SK-N-SH treated with all-trans-retinoic acid at 6 μM for 48 hours (cell line): ENCODE data around the gene SLC6A3.

Source experiments
- ARNTL ChIP-seq: fragments of 450-650 bp; formaldehyde crosslinking; IDR thresholded peaks from 2 replicates; pipeline ENCODE4 v1.5.0; 2020; ENCODE audit warnings: low read depth, mild to moderate bottlenecking, moderate library complexity, borderline replicate concordance
- CSDC2 ChIP-seq: fragments of 250-450 bp; sonication (Bioruptor Pico); IDR thresholded peaks from 2 replicates; pipeline ENCODE4 v1.5.0; 2020; ENCODE audit warnings: mild to moderate bottlenecking, moderate library complexity
- SNAI2 ChIP-seq: fragments of 250-450 bp; sonication (Bioruptor Pico); IDR thresholded peaks from 2 replicates; pipeline ENCODE4 v1.5.0; 2020; ENCODE audit warnings: mild to moderate bottlenecking, moderate library complexity
- ZC3H10 ChIP-seq: fragments of 250-450 bp; sonication (Bioruptor Pico); IDR thresholded peaks from 2 replicates; pipeline ENCODE4 v1.5.1; 2021; ENCODE audit warnings: mild to moderate bottlenecking, moderate library complexity
- ZNF565 ChIP-seq: fragments of 450-650 bp; formaldehyde crosslinking; conservative IDR thresholded peaks from 2 replicates; pipeline ENCODE4 v1.5.0; 2020; ENCODE audit warnings: low read depth, mild to moderate bottlenecking, moderate library complexity
- ZNF70 ChIP-seq: fragments of 450-650 bp; formaldehyde crosslinking; IDR thresholded peaks from 2 replicates; pipeline ENCODE4 v1.5.0; 2020; ENCODE audit warnings: mild to moderate bottlenecking, moderate library complexity
- TF ChIP-seq, protein P1 (sequence below): fragments of 250-450 bp; sonication (Bioruptor Pico); IDR thresholded peaks from 2 replicates; pipeline ENCODE4 v1.8.0; 2020; ENCODE audit warnings: mild to moderate bottlenecking, moderate library complexity, borderline replicate concordance
- TF ChIP-seq, protein P2 (sequence below): fragments of 250-450 bp; sonication (Bioruptor Pico); IDR thresholded peaks from 2 replicates; pipeline ENCODE4 v1.5.0; 2020; ENCODE audit warnings: mild to moderate bottlenecking, moderate library complexity

DNA sequence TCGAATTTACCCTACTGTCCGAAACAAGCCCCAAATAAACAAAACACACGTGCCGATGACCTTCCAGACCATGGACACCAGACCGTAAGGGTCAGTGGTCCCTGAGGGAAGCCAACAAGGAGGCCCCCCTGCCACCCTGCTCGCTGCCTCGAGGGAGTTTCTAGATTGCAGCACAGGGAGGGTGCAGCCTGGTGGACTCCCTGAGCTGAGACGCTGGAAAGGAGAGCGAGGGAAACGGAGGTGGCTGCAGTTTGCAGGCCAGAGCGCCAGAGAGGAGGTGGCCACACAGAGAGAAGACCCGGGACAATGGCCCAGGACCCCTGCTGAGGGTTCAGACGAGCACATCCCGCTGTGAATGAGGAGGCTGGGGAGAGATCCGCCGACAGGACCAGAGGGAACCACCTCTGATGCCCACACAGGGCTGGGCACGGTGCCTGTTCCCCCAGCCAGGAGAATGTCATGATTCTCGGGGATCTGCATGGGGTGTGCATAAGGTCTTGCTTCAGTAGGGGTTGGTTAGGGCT lies 48.9 kb downstream of the SLC6A3 start:
- no peak for TF ChIP-seq ZNF565 (CRISPR knock-in tag)
- TF ChIP-seq CSDC2 (CRISPR knock-in tag): no peak
- TF ChIP-seq ZNF70 (CRISPR knock-in tag): no peak
- TF ChIP-seq, protein P1, sequence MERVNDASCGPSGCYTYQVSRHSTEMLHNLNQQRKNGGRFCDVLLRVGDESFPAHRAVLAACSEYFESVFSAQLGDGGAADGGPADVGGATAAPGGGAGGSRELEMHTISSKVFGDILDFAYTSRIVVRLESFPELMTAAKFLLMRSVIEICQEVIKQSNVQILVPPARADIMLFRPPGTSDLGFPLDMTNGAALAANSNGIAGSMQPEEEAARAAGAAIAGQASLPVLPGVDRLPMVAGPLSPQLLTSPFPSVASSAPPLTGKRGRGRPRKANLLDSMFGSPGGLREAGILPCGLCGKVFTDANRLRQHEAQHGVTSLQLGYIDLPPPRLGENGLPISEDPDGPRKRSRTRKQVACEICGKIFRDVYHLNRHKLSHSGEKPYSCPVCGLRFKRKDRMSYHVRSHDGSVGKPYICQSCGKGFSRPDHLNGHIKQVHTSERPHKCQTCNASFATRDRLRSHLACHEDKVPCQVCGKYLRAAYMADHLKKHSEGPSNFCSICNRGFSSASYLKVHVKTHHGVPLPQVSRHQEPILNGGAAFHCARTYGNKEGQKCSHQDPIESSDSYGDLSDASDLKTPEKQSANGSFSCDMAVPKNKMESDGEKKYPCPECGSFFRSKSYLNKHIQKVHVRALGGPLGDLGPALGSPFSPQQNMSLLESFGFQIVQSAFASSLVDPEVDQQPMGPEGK (CRISPR knock-in tag): no peak
- TF ChIP-seq ZC3H10 (CRISPR knock-in tag): no peak
- TF ChIP-seq, protein P2, sequence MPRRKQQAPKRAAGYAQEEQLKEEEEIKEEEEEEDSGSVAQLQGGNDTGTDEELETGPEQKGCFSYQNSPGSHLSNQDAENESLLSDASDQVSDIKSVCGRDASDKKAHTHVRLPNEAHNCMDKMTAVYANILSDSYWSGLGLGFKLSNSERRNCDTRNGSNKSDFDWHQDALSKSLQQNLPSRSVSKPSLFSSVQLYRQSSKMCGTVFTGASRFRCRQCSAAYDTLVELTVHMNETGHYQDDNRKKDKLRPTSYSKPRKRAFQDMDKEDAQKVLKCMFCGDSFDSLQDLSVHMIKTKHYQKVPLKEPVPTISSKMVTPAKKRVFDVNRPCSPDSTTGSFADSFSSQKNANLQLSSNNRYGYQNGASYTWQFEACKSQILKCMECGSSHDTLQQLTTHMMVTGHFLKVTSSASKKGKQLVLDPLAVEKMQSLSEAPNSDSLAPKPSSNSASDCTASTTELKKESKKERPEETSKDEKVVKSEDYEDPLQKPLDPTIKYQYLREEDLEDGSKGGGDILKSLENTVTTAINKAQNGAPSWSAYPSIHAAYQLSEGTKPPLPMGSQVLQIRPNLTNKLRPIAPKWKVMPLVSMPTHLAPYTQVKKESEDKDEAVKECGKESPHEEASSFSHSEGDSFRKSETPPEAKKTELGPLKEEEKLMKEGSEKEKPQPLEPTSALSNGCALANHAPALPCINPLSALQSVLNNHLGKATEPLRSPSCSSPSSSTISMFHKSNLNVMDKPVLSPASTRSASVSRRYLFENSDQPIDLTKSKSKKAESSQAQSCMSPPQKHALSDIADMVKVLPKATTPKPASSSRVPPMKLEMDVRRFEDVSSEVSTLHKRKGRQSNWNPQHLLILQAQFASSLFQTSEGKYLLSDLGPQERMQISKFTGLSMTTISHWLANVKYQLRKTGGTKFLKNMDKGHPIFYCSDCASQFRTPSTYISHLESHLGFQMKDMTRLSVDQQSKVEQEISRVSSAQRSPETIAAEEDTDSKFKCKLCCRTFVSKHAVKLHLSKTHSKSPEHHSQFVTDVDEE (CRISPR knock-in tag): no peak
- no peak for TF ChIP-seq SNAI2 (CRISPR knock-in tag)
- TF ChIP-seq ARNTL (CRISPR knock-in tag): no peak
